Measurements from ENCODE around the gene KRT81.

KRT81 gene

DNA sequence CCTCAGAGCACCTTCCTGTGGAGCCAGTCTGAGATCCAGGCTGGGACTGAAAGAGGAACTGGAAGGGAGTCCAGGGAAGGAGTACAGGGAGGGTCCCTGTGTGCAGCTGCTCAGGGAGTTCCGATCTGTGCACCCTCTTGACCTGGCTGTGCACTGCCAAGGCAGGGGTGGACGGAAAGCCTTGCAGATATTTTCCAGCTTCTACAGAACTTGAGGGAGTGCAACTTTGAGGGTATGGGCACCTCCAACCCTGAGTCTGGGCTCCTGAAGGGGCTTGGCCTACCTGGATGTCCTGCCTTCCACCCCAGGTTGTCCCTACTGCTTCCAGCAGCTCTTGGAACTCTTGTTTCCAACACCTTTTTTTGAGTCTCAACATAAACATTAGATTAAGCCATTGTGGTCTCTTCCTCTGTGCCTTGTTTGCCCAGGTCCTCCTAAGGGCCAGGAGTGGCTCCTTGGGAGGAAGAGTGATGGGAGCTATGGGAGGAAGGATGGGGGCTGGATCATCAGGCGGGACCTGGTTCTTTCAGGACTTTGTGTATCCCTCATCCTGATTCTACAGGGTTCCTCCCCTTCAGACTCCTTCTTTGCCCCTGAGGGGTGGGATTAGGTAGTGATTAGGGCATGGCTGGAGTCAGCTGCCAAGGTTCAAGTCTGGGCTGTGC, 54.8 kb downstream of the KRT81 start:
- no peak for DNase-seq
